CD4-positive, alpha-beta T cell treated with Interleukin-6 for 4 hours (primary cell): ENCODE results near the gene PARP3.

Experiments
- DNase-seq: peaks from one replicate; pipeline ENCODE4 v3.0.0-alpha.2; 2020; ENCODE audit warnings: mixed read lengths

PARP3 gene

DNA sequence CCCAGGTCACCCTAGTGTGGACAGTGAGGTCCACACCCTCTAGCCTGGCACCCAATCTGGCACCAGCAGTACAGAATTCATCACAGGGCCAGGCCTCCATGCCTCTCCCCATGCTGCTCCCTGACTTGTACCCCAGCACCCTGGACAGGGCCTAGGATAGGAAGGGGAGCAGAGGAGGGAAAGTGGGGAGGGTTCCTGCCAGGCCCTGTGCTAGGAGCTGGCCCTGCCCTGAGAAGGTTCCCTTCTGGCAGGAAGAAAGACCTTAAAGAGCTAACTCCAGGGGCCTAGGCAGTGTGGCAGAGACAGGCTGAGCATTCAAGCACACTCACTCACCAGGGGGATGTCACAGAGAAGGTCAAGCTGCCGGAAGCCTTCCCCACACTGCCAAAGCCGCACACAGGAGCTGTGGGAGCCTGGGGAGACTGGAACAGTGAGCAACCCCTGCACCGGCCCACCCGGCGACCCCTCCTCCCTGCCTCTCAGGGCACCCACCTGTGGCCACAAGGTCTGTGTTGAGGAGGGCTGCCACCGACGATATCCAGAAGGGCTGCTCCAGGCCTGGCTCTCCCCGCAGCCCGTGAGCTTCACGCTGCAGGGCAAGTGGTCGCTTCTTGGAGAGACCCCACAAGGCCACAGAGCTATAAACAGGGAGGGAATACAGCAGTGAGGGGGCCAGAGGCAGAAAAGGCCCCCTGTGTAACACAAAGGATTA, 7.9 kb upstream of the PARP3 start:
- no peak for DNase-seq

DNA sequence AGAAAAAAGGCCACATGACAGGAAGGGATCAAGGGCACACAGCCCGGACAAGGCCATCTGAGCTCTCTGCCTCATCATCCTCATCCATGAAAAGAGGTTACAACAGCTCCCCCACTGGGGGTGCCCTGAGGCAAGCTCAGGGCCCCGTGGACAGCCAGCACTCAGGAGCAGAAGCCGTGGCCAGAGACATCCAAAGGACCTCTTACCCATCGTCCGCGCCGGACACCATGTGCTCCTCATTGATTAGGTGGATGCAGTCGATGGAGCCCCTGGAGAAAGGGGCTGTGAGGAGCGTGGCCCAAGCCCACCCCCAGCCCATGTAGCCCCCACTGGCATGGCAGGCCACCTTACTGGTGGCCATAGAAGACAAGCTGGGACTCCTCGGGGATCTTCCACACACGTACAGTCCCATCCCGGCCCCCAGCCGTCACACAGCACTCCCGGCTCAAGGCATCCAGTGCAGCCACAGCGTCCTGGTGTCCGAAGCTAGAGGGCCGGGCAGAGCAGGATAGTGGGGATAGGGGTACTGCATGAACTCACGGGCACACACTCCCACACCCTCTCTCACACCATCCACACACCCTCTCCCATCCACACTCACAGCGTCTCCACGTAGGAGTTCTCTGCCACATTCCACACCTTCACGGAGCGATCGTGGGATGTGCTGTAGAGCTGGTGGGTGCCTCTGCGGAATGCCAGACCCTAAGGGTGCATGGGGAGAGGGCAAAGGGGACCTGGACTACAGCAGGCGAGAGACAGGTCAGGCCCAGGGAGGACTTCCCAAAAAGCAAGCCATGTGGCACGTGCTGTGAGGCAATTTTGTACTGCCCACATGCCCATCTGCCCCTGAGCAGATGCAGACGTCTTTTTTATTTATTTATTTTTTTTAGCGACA, 6.9 kb upstream of the PARP3 start:
- DNase-seq = no peak

DNA sequence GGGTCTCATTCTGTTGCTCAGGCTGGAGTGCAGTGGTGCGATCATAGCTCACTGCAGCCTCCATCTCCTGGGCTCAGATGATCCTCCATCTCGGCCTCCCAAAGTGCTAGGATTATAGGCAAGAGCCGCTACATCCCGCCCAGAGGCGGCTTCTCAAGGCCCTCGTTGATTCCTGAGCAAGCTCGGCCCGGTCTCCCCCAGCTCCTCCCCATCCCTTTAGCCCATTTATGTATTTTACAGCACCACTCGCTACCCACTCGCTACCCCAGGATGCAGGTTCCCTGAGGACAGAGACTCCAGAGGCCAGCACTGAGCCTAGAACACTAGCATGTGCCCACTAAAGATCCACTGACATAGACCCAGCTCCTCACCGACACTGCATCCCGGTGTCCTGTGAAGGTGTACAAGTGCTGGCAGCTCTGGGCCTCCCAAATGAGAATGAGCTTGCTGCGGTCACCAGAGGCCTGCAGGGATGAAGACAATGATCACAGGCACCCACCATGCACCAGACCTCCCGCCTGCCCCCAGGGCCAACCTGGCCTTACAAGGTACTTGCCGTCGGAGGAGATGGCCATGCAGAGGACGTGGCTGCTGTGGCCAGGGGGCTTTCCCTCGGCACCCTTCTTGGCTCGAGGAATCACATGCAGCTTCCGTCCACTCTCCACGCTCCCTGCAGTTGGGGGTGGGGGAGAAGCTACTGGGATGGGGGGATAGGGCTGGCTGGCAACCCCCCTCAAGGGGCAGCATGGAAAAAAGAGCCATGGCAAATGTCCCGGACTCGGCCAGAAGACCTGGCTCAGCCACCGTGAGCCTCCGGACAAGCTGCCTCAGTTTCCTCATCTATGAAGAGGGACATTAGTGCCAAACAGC, 6.0 kb upstream of the PARP3 start:
- no peak for DNase-seq

DNA sequence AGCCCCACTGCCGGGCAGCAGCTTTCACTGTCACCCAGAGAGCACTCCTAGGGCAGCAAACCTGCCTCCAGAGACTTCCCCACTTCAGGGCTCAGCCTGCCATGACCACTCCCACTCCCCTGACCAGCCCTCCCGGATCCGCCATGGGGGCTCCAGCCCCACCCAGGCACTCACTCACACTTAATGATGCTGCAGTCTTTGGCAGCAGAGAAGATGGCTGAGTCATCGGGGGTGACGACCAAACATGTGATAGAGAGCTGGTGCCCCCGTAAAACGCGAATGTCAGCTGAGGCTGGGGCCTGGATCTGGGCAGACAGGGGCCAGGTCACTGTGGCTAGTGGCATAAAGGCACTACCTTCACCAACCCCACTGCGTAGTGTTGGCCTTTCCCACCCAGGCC, 5.1 kb upstream of the PARP3 start:
- DNase-seq = no peak

- DNase-seq = no peak
Observed at GRCh38 chr3:51937611-51938450, 4.3 kb upstream of the PARP3 start.

DNA sequence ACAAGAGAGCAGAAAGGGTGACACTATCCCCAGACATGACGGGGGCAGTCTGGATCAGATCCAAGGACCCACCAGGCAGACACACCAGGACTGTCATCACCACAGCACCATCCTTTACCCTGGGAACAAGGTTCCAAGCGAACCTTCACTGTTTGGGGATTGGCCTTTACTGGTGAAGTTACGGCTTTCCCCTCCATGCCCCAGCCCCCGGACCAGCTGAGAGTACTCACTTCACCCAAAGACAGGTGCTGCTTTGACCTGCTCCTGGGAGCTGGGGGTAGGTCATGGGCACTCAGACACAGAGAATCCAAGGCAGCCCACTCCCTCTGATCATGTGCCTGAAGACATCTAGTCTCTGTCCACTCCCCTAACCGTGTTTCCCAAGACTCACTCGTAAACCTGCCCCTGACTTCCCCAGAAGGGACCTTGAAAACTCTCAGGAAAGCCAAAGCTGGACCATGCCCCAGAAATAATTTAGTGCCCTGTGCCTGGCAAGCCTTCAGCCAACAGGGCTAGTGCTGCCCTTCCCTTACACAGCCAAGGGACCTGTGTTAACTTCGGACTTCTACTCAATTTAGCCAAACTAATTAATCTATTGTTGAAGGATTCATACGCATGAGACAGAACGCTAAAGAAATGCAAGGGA, 3.3 kb upstream of the PARP3 start:
- DNase-seq = no peak

GRCh38 chr3:51940648-51941462, 1.3 kb upstream of the PARP3 start:
- DNase-seq = no peak

DNA sequence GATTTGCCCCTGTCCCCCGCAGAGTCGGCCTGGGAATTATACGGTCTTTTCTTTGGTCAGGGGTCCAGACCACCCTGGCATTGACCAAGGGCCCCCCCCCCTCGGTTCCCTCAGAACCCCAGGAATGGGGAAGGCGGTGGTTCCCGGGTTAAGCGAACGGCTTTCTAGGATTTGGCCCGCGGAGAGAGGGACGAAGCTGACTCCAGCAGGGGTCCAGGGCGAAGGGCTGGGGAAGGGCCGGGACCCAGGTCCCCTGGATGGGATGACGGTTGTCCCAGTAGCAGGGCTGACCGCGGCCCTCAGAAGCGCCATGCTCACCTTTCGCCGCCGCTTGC, 733 bp upstream of the PARP3 start:
- DNase-seq = no peak

GRCh38 chr3:51942603-51943450, 664 bp downstream of the PARP3 start:
- DNase-seq = peak; percentile 70

DNA sequence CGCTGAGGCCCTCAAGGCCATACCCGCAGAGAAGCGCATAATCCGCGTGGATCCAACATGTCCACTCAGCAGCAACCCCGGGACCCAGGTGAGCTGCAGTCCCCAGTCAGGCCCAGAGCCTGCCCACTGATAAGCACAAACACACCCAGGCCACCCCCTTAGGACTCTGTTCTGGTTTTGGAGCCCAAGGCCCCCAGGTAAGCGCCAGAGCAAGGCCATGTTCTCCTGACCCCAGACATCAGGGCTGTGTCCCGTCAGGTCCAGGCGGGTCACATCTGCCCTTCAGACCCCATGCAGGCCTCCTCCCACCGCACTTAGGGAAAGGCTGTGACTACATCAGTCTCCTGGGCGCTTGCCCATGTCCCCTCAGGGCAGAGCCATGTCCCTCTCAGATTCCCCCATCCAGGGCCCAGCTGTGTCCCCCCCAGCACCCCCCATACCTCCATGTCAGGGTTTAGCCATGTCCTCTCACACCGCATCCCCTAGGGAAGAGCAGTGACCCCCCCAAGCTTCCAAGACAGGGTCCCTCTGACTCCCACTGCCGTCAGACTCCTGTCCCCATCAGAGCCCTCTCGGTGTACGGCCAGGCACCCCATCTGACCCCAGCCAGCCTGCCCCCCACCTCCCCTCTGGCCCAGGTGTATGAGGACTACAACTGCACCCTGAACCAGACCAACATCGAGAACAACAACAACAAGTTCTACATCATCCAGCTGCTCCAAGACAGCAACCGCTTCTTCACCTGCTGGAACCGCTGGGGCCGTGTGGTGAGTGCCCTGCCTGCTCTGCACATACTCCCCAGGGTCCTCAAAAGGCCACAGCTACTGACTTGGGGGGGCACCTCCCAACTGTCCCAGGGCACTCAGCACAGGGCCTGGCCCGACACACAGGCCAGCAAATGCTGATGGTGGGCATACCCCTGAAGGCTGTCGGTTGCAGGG, 1.6 kb downstream of the PARP3 start:
- no peak for DNase-seq

GRCh38 chr3:51944451-51945021, 2.4 kb downstream of the PARP3 start:
- no peak for DNase-seq

DNA sequence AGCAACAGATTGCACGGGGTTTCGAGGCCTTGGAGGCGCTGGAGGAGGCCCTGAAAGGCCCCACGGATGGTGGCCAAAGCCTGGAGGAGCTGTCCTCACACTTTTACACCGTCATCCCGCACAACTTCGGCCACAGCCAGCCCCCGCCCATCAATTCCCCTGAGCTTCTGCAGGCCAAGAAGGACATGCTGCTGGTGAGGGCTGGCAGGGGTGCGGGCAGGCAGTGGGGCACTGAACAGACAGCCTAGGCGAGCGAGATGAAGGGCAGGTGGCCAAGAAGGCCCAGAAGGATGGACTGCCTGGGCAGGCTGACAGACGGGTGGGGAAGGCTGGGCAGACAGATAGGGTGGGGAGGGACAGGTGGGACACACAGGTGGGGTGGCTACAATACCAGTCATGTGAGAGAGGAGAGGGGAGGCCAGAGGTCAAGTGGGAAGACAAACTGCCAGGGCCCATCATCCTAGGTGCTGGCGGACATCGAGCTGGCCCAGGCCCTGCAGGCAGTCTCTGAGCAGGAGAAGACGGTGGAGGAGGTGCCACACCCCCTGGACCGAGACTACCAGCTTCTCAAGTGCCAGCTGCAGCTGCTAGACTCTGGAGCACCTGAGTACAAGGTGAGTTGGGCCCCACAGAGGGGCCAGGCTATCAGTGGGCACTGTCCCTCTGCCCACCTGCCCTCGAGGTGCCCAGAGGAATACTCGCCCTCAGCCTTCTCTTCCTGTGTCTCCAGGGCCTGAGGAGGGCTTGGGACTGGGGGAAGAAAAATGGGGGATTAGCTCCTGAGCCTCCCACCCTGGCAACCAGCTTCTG, 3.1 kb downstream of the PARP3 start:
- DNase-seq = no peak

- DNase-seq = no peak
Observed at GRCh38 chr3:51945926-51946705, 4.0 kb downstream of the PARP3 start.

- no peak for DNase-seq
Observed at GRCh38 chr3:51946796-51947195, 4.6 kb downstream of the PARP3 start.

DNA sequence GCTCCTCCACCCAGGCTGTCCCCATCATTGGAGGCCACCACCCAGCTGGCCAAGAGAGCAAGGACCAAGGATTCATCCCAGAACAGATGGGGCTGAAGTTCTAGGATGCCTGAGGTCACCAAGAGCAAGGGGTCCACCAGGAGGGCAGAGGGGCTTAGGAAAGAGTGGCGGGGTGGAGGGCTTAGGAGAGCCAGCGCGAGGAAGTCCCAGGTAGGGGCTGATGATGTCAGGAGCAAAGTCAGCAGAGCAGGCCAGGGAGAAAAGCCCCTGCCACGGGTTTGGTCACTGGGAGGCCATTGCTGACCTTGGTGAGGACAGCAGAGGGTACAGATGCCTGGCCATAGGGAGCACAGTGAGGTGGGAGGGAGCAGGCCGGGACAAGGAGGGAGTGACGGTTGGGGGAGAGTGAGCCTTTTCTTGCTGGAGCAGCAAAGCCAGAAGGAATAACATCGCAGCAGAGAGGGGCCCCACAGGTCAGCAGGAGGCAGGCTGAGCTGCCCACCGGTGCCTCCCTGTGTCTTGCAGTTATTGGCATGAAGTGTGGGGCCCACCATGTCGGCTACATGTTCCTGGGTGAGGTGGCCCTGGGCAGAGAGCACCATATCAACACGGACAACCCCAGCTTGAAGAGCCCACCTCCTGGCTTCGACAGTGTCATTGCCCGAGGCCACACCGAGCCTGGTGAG, 5.2 kb downstream of the PARP3 start:
- no peak for DNase-seq

DNA sequence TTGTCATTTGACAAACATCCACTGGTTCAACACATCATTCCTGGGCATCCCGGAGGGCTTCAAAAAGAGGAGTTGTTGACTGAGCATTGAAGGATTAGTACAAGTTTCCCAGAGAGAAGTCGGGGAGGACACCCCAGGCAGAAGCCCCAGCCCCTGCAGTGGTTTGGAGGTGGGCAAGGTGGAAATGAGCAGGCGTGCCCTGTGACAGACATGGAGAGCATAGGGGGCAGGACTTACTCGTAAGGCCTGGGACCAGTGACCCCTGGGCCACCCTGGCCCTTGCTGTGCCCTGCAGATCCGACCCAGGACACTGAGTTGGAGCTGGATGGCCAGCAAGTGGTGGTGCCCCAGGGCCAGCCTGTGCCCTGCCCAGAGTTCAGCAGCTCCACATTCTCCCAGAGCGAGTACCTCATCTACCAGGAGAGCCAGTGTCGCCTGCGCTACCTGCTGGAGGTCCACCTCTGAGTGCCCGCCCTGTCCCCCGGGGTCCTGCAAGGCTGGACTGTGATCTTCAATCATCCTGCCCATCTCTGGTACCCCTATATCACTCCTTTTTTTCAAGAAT, 5.9 kb downstream of the PARP3 start:
- DNase-seq = no peak
